ENCODE measurements around the gene IYD.

Gene IYD

DNA sequence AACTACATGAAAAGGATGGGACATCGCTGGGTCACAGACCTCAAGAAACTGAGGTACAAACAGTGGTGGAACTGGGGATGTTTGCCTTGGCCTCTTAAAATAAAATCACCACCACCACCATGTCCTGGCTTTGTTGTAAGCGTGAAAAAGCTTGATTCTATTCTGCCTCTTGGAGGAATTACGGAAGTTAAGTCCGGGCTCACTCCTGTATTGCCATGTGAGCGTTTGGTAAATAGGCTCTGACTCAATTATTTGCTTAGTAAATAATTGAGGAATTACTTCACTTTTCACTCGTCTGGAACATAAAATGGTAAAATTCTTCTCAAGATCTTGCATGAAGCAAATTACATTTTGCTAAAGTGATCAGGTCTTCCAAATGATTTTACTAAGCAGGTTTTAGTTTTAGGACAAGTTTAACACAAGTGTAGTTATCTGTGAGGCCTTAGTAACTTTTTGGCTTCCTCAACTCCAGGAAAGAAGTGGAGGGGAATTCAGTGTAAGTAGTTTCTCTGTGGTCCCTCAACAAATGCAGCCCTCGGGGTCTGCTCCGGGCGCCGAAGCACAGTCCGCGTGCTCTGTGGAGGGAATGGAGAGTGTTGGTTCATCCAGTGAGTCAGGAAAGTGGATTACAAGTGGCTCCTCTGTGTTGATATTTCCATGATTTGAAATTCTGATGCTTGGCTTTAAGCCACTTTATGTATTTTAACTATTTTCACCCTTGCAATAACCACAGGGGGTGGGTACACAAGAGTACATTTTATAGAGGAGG, 23.8 kb downstream of the IYD start:
- ChIA-PET POLR2A (interaction anchor here (0.6 kb wide), 1 partner anchor 444 kb away, joined by 3 read pairs; no protein-coding TSS in a partner anchor), CTCF (interaction anchor here (0.6 kb wide), 1 partner anchor 744 kb away, joined by 4 read pairs; no protein-coding TSS in a partner anchor)
- no peak for TF ChIP-seq SUZ12 (IDR thresholded peaks at IDR 0.05)
- no peak for TF ChIP-seq LEF1 (IDR thresholded peaks at IDR 0.05; ENCODE audit: borderline replicate concordance)
- TF ChIP-seq BHLHE40 (IDR thresholded peaks at IDR 0.05; ENCODE audit: borderline replicate concordance): no peak
- TF ChIP-seq SP1 (IDR thresholded peaks at IDR 0.05): no peak
- TF ChIP-seq ARNT (IDR thresholded peaks at IDR 0.05): no peak
- no peak for TF ChIP-seq L3MBTL2 (conservative IDR thresholded peaks at IDR 0.05)
- TF ChIP-seq FOXA1 (IDR thresholded peaks at IDR 0.05): no peak
- no peak for TF ChIP-seq ZNF384 (IDR thresholded peaks at IDR 0.05)
- TF ChIP-seq TARDBP (IDR thresholded peaks at IDR 0.05): no peak
- no peak for TF ChIP-seq FOXK2 (IDR thresholded peaks at IDR 0.05)
- no peak for TF ChIP-seq ELF4 (IDR thresholded peaks at IDR 0.05)
- TF ChIP-seq NFRKB (IDR thresholded peaks at IDR 0.05): no peak
- TF ChIP-seq CTBP1 (IDR thresholded peaks at IDR 0.05; ENCODE audit: borderline replicate concordance): no peak
- TF ChIP-seq FOXM1 (IDR thresholded peaks at IDR 0.05; ENCODE audit: borderline replicate concordance): no peak
- DNase-seq (ENCODE audit: extremely low spot score): no peak

DNA sequence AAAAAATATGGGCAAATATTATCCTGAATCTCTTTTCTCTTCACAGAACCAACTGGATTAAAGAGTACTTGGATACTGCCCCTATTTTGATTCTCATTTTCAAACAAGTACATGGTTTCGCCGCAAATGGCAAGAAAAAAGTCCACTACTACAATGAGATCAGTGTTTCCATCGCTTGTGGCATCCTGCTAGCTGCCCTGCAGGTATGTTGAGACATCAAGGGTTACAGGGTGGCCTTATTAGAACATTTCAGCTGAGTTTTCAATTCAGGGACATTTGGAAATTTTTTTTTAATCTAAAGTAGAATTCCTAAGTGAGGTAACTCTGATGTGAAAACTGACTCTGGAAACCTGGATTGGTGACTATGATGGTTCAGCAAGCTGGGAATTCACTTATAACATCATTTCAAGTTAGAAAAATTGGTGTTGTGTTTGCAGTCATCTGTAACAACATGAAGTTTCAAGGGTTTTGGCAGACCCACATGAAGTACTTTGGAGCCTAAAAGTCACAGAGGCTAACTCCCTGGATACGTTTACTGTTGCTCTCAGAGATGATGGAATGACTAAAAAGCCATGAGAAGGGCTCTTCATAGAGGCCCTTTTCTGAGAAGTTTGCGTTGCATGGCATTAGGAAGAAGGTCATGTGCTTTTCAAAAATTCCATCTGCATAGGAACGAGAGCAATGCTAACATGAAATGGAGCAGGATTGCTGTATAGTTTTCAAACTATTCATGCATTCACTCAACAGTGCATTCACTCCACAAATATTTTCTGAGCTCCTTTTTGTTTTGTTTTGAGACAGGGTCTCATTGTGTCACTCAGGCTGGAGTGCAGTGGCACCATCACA, 25.5 kb downstream of the IYD start:
- POLR2A ChIA-PET: no interaction called here
- CTCF ChIA-PET: interaction anchor here (0.5 to 2.6 kb wide), 13 partner anchors 15 to 423 kb away, joined by 3 to 18 read pairs (median 6); no protein-coding TSS in a partner anchor
- TF ChIP-seq CTBP1 (IDR thresholded peaks at IDR 0.05; ENCODE audit: borderline replicate concordance) (no peak), NFRKB (IDR thresholded peaks at IDR 0.05) (no peak), SUZ12 (IDR thresholded peaks at IDR 0.05) (no peak), FOXK2 (IDR thresholded peaks at IDR 0.05) (no peak), TARDBP (IDR thresholded peaks at IDR 0.05) (no peak), BHLHE40 (IDR thresholded peaks at IDR 0.05; ENCODE audit: borderline replicate concordance) (no peak), LEF1 (IDR thresholded peaks at IDR 0.05; ENCODE audit: borderline replicate concordance) (no peak), FOXM1 (IDR thresholded peaks at IDR 0.05; ENCODE audit: borderline replicate concordance) (no peak), L3MBTL2 (conservative IDR thresholded peaks at IDR 0.05) (no peak)
- no peak for DNase-seq (ENCODE audit: extremely low spot score)

- no peak for TF ChIP-seq FOXA1 (IDR thresholded peaks at IDR 0.05)
- TF ChIP-seq PKNOX1 (IDR thresholded peaks at IDR 0.05): no peak
- TF ChIP-seq SP1 (IDR thresholded peaks at IDR 0.05): no peak
- no peak for TF ChIP-seq FOXM1 (IDR thresholded peaks at IDR 0.05; ENCODE audit: borderline replicate concordance)
- TF ChIP-seq HDGF (IDR thresholded peaks at IDR 0.05; ENCODE audit: borderline replicate concordance): no peak
- no peak for TF ChIP-seq ZNF384 (IDR thresholded peaks at IDR 0.05)
- no peak for TF ChIP-seq LEF1 (IDR thresholded peaks at IDR 0.05; ENCODE audit: borderline replicate concordance)
- TF ChIP-seq ELF4 (IDR thresholded peaks at IDR 0.05): no peak
- TF ChIP-seq NFRKB (IDR thresholded peaks at IDR 0.05): no peak
- TF ChIP-seq BHLHE40 (IDR thresholded peaks at IDR 0.05; ENCODE audit: borderline replicate concordance): no peak
- DNase-seq (ENCODE audit: extremely low spot score): no peak
- CTCF ChIA-PET: interaction anchor here (0.5 to 2.6 kb wide), 20 partner anchors 10 to 1229 kb away, joined by 3 to 18 read pairs (median 6); partner anchors contain the start of gene PLEKHG1
- POLR2A ChIA-PET: no interaction called here
Observed at GRCh38 chr6:150394899-150395295, 26.1 kb downstream of the IYD start.

- CTCF ChIA-PET: interaction anchor here (0.5 to 2.6 kb wide), 29 partner anchors 9 to 1229 kb away, joined by 3 to 18 read pairs (median 4); partner anchors contain the start of gene PLEKHG1
- POLR2A ChIA-PET: no interaction called here
- peak; percentile 79 for DNase-seq (ENCODE audit: extremely low spot score)
- TF ChIP-seq SP1 (IDR thresholded peaks at IDR 0.05) (no peak), FOXA1 (IDR thresholded peaks at IDR 0.05) (no peak), L3MBTL2 (conservative IDR thresholded peaks at IDR 0.05) (peak; percentile 38)
Observed at GRCh38 chr6:150395388-150396009, 26.7 kb downstream of the IYD start.

DNA sequence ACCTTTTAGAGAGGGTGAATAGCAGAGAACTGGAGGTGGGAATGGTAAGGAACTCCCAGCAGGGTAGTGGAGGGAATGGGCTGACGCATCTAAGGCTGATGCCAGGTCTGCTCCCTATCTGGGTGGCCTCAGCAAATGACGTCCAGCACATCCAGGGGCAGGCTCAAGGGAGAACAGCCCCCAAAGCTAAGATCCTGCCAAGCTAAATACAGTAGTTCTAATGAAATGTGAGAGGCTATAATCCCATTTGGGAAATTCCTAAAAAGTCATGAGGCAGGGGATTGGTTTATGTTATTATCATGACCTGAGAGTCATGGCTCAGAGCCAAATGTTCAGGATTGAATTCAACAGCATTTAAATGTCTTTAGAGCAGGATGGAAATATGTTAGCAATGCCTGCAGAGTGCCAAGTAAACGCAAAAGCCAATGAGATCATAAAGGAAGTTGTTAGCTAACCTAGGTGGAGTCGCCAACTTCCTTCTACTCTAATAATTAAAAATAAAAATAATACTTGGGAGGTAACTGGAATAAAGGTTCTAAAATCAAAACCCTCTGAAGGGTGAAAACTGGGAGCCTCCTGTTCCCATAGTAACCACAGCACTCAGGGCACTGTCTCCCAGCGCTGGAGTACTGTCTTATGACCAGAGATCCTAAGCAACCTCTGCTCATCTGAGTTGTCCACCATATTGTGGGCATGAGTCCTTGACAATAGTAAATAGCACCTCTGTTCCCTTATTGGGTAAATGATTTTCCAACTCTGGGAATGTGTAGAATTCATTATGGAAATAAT, 34.8 kb downstream of the IYD start:
- ChIA-PET POLR2A (no interaction called here), CTCF (interaction anchor here (1.3 kb wide), 1 partner anchor 412 kb away, joined by 5 read pairs; no protein-coding TSS in a partner anchor)
- DNase-seq (ENCODE audit: extremely low spot score): peak; percentile 49
- TF ChIP-seq HDGF (IDR thresholded peaks at IDR 0.05; ENCODE audit: borderline replicate concordance): no peak
- peak; percentile 57; the same call in 1 of the 2 replicates for TF ChIP-seq CTBP1 (IDR thresholded peaks at IDR 0.05; ENCODE audit: borderline replicate concordance)
- no peak for TF ChIP-seq ELF4 (IDR thresholded peaks at IDR 0.05)

GRCh38 chr6:150406948-150407347, 38.1 kb downstream of the IYD start:
- CTCF ChIA-PET: interaction anchor here (0.7 to 2.7 kb wide), 2 partner anchors 11 to 327 kb away, joined by 3 to 8 read pairs; no protein-coding TSS in a partner anchor
- POLR2A ChIA-PET: no interaction called here
- DNase-seq (ENCODE audit: extremely low spot score): no peak
- TF ChIP-seq HDGF (IDR thresholded peaks at IDR 0.05; ENCODE audit: borderline replicate concordance): no peak
- no peak for TF ChIP-seq NFRKB (IDR thresholded peaks at IDR 0.05)
- no peak for TF ChIP-seq BHLHE40 (IDR thresholded peaks at IDR 0.05; ENCODE audit: borderline replicate concordance)

All from HEK293T (cell line).